Measurements from ENCODE around the gene UBASH3B.

The UBASH3B gene

DNA sequence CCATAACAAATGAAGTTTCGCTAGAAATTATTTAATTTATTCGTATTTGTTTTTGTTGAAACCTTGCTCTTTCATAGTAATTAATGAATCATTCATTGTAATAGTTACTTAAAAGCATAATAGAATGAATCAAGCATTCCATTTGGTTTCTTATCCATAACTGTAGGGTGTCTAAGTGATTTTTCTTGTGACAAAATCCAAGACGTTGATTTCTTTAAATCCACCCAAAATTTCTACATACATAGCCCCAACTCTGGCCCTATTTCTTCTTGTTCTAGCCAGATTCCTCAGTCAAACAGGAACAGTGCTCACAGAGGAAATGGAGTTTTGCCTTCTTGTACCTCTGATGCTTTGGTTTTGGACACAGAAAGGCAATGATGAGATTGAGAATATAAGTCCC lies 25.5 kb downstream of the UBASH3B start:
- DNase-seq: no peak

DNA sequence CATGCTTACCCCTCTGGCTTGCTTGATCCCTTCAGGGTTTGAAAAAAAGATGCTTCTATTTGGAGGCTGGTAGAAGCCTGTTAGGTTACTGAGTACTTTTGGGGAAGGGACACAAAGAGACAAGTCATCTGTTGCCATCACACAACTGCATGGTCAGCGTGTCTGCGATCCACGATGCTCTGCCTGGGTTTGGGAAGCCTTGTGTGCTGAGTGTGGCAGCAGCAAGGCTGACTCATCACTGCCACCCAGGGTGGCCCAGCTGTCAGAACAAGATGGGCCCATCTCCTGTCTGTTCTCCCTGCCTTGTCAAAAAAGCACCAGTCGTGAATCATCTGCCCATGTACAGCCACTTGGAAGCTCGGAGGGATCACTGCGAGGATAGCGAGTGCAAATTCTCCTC lies 26.2 kb downstream of the UBASH3B start:
- no peak for DNase-seq

DNA sequence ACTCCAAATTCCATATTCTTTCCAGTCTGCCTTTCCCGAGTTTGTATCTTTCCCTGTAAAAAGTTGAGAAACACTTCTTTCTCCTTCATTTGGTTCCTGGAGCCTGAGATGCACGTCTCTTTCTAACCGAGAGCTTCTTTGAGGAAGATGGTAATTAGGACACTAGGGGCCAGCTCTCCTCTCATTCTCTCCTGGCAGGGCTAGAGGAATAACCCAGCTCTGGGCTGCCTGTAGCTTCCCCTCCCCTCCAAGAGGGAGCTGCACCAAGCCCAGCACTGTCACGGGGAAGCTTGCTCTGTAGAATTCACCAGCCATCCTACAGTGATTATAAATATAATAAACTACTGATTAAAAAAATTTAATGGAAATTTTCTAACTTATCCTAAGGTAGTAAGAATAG lies 26.9 kb downstream of the UBASH3B start:
- no peak for DNase-seq

DNA sequence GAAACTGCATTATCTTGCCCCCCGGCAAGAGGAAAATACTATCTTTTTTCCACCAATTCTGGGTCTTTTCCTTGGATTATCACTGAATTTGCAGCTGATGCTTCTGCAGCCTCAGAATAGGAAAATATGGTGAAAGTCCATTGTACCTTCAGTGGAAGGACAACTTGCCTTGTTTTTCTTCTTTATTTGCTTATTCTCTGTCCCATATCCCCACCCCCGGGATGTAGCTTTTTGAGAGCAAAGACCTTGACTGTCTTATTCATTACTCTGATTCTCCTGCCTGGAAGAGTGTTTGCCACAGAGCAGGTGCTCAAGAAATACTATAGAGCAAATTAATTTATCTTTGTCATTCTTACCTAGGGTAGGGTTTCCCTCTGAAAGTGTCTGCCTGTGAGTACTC lies 29.5 kb downstream of the UBASH3B start:
- DNase-seq: no peak

DNA sequence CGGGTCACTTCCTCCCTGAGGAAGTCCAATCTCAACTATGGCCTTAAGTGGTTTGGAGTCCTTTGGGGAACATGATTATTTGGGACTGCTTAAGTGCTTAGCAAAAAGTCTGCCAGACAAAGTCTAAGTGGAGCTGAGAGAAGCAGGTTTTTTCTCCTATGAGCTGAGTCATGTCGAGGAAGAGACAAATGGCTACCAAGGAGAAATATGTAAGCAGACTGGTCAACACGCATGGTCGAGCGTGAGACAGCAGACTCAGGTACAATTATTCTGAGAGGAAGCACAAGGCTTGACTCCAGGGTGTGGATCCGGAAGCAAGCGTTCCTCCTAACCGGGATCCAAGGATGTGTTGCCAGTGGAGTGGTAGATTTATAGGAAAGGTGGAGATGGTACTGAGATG lies 30.6 kb downstream of the UBASH3B start:
- no peak for DNase-seq

DNA sequence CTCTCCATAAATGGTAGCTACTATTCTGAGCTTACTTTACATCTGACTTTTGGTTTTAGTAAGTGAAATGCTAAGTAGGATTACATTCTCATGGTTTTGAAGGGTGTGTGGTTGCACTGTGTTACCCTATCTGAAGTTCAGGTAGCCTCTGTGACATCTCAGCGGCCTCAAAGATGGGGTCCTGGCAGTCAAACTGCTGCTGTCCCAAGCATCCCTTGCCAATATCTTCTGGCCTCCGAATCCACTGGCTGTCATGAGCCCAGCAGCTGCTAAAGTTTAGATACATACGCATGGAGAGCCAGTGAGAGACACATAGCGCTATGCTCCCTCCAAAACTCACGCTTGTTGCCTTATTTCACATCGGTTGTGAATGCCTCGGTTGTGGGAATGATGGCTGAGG lies 34.9 kb downstream of the UBASH3B start:
- no peak for DNase-seq

DNA sequence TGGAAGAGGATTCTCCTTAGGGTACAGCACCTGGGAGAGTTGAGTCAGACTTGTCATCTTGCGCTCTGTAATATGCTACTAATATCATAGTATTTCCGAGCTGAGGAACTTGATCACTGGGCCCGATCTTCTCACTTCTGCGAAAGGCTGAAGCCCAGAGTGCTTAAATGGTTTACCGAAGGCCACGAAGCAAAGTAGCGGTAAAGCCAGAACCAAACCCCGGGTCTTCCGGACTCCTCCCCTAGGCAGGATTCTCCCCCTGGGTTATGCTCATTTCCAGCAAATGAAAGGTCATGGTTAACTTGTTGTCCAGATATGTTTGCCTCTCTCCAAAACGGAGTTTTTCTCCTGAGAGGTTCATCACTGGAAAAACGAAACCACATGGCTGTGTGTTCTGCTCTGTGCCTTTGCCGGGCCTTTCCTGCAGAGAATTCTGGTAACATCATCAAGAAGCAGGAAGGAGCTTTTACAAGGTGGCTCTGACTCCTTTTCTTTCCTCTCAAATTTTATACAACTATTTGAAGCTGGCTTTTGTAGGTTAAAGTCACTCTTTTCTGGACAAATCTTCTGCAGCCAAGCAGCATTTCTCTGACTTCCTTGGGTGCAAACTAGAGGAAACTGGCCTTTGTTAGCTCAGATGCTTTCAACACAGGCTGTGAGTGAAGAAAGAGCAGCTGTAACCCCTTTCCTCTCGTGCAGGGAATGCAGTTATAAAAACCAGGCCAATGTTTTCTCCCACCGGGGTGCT lies 35.5 kb downstream of the UBASH3B start:
- peak; percentile 24 for DNase-seq

DNA sequence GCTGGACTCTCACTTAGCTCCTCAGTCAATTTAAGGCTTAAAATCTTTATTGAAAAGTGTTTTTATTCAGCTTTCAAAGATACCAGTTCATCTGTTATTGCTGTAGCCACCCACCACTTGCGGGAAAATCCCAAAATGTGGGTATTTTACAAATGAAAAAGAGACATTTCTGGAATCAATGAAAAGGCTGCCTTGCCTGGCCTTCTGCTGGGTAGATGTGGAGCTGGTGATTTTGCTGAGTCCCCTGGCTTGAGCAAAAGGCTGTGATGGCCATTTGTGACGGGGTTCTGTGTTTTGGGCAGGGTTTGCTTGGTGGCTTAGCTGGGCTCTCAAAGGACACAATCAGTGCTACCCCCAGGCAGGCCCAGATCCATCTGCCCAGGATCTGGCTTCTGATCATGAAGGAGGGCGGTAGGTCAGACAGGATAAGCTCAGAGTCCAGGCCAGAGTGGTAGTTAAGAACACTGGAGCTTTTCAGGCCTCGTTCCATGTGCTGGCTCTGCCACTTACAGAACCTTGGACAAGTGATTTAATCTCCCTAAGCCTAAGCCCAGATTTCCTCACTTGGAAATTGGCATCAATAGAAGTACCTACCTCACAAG lies 36.1 kb downstream of the UBASH3B start:
- no peak for DNase-seq

DNA sequence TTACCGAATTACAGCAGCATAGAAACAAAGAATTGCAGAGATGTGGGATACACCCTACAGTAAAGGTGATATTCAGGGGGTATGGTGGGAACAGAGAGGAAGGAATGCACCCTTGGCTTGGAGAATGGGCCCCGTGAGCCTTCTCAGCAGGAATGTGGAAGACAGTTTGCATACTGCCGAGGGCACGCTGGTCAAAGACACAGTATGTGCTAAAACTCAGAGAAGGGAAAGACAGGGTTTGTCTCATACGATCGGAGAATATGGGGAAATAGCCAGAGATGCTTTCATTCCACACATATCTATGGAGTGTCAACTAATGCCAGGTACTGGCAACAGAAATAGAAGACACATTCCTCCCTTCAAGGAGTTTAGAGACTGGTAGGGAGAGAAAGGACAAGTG lies 36.9 kb downstream of the UBASH3B start:
- no peak for DNase-seq

DNA sequence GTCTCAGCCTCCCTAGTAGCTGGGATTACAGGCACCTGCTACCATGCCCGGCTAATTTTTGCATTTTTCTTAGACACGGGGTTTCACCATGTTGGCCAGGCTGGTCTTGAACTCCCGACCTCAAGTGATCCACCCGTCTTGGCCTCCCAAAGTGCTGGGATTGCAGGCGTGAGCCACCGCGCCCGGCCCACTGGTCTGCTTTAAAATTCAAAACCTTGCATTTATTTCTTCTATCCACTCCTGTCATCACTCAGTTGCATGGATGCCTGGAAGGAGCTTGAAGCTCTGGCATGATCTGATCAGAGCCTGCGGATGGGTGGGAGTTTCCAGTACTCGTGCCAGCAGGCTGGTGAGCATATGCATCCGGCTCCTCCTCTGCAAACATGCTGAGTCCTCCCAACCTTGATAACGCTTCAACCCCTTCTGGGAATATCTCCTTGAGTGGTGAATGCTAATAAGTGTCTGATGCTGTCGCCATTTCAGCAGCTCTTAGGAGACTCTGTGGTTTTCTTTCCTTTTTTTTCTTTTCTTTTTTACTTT lies 39.6 kb downstream of the UBASH3B start:
- no peak for DNase-seq

DNA sequence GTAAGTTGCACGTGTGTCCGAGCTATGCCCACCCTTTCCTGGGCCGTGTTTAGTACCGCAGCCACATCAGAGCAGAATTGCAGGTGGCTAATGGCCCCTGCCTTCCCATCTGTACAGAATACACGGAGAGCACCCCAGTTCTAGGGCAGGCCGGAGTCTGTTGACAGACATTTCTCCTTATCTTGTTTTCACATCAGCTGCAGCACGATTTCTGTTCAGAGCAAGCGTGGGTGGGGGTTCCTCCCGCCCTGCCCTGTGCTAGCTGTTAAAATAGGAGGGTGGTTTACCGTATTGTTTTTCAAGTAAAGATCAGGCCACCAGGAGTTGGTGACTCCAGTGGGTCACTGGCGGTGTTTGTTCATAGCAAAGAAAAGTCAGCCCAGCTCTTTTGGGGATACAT lies 41.1 kb downstream of the UBASH3B start:
- peak; percentile 78 for DNase-seq

DNA sequence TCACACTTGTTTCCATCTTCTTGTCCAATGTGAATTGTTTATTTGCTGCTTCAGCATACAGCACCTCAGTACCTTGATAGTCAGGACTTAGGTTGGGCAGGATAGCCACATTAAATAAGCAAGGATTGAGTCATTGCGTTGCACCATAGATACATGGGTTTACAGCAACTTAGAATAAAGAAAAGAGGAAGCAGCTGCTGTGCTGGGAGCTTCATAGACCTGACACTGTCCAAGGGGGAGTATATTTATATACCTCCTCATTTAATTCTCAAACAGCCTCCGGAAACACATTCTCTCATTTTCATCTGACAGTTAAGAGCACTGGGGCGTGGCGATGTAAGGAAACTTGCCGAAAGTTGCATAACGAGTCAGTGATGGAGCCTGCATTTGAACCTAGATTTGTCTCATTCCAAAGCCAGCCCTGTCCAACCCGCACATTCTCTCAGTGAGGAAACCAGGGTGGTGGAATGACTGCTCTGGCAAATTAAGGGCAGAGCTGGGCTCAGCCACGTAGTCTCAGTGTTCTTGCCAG lies 42.2 kb downstream of the UBASH3B start:
- peak; percentile 53 for DNase-seq

DNA sequence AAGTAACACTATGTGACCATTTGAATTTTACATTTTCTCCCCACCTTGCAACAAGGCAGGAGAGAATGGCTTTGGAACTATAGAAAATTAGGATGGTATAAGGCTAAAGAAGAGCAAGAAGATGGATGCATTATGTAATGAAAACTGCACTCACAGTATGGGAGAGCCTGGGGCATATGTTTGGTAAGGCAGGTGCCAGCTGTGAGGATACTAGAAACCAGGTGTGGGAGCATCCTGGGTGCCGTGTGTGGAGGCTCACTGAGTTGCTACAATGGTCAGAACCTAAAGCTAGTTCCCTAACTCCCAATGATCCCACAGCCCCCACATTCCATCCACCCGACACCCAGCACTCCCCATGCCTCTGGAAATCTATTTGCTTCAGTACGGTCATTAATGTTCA lies 42.9 kb downstream of the UBASH3B start:
- no peak for DNase-seq

DNA sequence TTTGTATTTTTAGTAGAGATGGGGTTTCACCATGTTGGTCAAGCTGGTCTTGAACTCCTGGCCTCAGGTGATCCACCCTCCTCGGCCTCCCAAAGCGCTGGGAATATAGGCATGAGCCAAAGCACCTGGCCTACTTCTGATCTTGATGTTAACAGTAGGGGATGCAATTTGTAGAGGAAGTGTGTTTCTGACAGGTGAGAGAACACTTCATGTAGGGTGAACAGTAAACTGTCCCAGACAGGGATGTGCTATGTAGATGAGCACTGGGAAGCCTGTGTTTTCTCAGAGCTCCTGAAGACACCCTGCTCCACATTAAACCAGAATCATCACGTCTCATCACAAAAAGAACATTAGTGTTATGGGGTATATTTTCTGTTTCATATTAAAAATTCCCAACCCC lies 45.1 kb downstream of the UBASH3B start:
- no peak for DNase-seq

DNA sequence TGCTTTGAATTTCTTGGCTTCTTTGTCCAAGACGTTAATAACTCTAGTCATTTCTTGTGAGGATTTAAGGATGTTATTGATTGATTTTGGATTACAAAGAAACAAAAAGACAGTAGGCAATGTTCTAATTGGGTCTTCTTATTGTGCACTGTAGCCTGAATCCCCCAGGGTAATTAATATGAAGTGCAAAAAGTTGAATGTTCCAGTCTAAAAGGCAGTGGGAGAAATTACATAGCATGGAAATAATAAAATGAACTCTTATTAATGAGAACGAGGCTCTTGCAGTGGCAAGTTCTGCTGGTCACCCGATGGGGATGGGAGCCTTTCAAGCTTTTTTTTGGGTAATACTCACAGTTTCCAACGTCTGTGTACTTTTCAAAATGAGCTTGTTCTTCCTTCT lies 45.6 kb downstream of the UBASH3B start:
- DNase-seq: no peak

DNA sequence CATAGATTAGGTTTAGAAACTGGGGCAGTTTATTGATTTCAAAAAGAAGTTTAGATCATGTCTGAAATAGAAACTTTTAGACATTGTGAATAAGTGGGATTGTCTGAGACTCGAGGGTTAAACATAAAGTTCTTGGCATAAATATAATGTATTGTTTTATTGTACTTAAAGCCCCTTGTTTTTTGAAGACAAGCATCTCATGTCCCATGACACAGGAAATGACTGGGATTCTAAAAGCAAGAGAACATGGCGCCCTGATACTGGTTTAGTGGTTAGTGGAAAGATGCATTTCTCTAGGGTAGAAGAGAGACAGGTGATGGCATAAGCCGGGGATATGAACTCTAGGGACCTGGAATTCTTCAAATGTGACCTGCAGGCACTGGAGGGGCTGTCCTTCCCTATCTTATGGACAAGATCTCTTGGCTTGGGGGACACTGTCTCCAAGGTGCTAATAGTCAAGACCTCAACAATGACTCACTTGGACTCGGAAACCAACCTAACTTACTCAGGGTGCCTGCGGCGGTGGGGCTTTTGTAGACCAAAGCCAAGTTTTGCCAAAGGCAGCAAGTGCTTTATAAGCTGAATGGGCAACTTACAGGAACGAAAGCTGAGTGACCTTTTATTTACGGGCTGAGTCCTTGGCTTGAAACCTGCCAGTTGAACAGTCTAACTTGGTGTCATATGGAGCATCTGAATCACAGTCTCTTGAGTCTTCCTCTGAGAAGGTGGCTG lies 48.2 kb downstream of the UBASH3B start:
- no peak for DNase-seq

DNA sequence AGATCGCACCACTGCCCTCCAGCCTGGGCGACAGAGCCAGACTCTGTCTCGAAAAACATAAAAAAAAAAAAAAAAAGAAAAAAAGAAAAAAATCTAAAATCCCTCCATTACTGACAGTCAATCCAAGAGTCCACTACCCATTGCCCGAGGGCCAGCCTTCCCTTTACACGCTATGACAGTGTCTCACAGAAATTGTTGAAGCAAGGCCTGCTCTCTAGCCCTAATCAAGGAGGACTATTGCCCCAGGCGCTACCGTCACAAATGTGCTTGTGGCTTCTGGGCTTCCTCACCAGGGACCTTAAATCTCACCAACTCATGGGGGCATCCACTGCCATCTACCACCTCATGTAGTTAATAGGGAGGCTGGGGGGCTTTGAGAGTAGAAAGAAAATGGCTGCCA lies 49.9 kb downstream of the UBASH3B start:
- DNase-seq: no peak

DNA sequence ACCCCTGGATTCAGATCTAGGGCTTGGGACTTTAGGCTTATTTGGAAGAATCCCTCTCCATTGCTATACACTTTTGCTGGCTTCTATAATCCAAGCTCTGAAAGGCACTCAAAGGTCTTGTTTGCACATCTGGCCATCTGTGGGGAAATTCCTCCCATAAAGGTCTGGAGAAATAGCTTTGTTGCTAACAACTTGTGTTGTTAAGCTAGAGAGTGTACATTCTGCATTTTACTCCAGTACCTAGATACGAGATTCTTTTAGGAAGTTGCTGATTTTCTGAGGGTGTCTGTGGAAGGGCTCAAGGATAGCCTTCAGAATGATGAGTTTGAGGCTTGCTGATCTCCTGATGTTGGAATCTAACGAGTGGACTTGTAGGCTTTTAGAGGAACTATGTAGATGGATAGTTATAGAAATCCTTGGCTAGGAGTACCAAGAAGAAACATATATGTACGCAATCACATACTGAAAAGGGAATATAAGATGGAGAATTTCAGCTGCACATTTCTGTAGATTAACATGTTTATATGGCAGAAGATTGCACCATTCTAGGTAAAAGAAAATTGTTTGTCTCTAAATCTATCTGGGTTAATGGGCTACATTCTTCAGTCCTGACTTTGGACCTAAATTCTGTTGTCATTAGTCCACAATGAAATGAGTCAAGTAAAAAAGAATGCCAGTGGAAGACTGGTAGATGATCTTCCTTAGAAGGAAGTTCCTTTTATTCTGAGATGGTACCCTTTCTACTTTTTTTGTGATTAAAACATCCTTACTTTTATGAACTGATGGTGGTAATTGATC lies 51.0 kb downstream of the UBASH3B start:
- no peak for DNase-seq

DNA sequence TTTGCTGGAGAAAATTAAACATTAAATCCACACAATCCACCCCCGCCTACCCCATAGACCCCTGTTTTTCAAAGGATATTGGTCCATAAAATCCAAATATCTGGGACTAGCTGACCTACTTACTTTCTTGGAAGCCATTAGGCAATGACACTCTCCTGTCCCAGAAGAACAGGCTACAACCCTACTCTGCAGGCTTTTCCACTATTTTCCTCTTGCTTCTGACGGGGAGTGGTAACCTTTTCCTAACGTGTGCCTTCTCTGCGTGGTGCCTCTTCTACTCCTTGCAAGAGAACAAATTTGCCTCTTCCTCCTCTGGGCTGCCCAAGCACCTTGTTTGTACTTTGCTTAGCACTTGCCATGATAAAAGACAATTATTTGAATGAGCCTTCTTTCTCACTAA lies 51.6 kb downstream of the UBASH3B start:
- no peak for DNase-seq

DNA sequence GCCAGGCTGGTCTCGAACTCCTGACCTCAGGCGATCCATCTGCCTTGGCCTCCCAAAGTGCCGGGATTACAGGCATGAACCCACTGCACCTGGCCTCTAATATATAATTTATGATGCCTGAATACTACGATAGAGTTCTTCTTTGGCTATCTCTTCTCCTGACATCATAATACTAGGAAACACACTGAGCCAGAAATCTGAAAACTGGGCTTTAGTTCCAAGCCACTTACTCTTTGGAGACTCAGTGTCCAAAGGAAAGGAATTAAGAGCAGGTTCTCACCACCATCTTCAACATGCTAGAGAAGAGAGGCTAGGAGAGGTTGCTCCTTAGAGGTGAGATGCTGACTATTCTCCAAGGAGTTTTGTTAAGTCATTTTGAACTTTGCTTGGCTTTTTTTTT lies 52.4 kb downstream of the UBASH3B start:
- DNase-seq: no peak

DNA sequence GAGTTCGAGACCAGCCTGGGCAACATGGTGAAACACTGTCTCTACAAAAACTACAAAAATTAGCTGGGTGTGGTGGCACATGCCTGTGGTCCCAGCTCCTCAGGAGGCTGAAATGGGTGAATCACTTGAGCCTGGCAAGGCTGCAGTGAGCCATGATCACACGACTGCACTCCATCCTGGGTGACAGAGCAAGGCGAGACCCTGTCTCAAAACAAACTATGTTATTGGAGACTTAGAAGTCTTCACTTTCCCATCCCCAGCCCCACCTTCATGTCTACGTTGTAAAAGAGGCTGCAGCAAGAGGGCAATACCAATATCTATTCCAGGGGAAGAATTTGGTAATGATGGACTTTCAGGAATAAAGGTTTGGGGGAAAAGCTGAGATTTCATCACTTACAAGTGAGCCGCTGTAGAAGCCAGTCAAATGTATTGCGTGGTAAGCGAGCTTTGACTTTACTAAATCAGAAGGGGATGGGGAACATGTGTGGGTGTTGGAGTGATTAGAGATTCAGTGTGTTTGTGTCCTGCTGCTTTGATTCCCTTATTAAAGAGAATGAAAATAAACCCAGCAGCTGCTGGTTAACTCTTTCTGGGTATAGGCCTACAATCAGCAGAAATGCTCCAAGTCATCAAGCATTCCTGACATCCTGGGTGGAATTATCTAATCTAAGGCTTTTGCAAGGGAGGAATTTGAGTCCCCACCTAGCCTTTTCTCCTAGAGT lies 53.7 kb downstream of the UBASH3B start:
- no peak for DNase-seq

DNA sequence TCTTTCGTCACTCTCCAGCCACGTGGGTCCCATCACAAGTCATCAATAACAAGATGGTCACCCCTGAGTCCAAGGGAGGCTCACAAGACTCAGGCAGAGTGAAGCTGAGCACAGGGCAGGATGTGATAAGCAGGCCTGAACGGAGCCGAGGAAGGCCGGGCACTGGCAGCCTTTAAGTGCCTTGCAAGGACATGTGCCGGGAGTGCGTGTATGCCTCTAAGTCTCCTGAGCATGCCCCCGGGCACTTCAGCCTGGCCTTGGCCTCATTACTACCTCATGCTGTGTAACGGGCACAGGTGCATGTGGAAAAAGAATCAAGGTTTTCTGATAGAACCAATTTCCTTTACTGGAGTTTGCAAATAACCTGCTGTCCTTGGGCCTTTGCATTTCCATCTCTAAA lies 55.8 kb downstream of the UBASH3B start:
- no peak for DNase-seq
